Left ventricle myocardium inferior (tissue), 1 donor: Measurements from ENCODE around the gene EPHA6. TPM values are rescaled to one million over a fixed set of nuclear protein-coding genes. Genes with fewer than 3 reads are reported as not detected.

ENCODE experiments used
- DNase-seq: peaks from one replicate; pipeline ENCODE4 v3.0.0-alpha.2; 2020
- H3K27ac ChIP-seq: fragments of 200-600 bp; replicated peaks from 2 replicates; pipeline ENCODE4 v1.8.0; 2021
- H3K27me3 ChIP-seq: fragments of 200-600 bp; 2 replicates; pipeline ENCODE4 v1.8.0; 2021; ENCODE audit warnings: low read depth
- H3K36me3 ChIP-seq: fragments of 200-600 bp; 2 replicates; pipeline ENCODE4 v1.8.0; 2021
- H3K4me1 ChIP-seq: fragments of 200-600 bp; 2 replicates; pipeline ENCODE4 v1.8.0; 2021
- H3K4me3 ChIP-seq: fragments of 200-600 bp; 2 replicates; pipeline ENCODE4 v1.8.0; 2021; ENCODE audit warnings: mild to moderate bottlenecking, moderate library complexity
- H3K9me3 ChIP-seq: fragments of 200-600 bp; replicated peaks from 2 replicates; pipeline ENCODE4 v1.8.0; 2021
- CTCF ChIP-seq: fragments of 200-600 bp; IDR thresholded peaks from 2 replicates; pipeline ENCODE4 v1.8.0; 2021; ENCODE audit warnings: antibody characterized with exemption, mild to moderate bottlenecking, borderline replicate concordance
- intact Hi-C: fragments of 100-400 bp; cut with micrococcal nuclease; formaldehyde crosslinking; loops from one replicate; pipeline ENCODE4 v1.11.0; 2022
- total RNA-seq: library from RNA; stranded (reverse); fragmentation: NEBNext Ultra II Directional; extraction: Animal tissue kit (Norgen Biotek cat#: 25700); gene quantifications from one replicate; pipeline ENCODE4 v1.2.1, GENCODE V29; 2021
- donor health status: DM: no; HTN: yes; CAD: no; lungs with severe emphysema.

The EPHA6 gene
- total RNA-seq, 1 donor from 2014 or later, result 0.19 TPM

- H3K27ac ChIP-seq, result no peak overlapping the region
- DNase-seq, result no peak
- intact Hi-C loops, result no loop called here
- no peaks in the 10 kb centered on the region for H3K27me3 ChIP-seq
- no peak for TF ChIP-seq CTCF
- no peak overlapping the region for H3K4me3 ChIP-seq
- no peaks in the 10 kb centered on the region for H3K4me1 ChIP-seq
- H3K9me3 ChIP-seq, result peaks cover 9% of the 10 kb centered on the region
- no peaks in the 10 kb centered on the region for H3K36me3 ChIP-seq
Observed at GRCh38 chr3:97656638-97657037, 842.2 kb downstream of the EPHA6 start.

- DNase-seq, result no peak
- TF ChIP-seq CTCF, result peak; percentile 50
- Histone ChIP-seq H3K36me3 (no peaks in the 10 kb centered on the region), H3K4me1 (no peaks in the 10 kb centered on the region), H3K9me3 (no peaks in the 10 kb centered on the region), H3K4me3 (no peak overlapping the region), H3K27ac (no peak overlapping the region), H3K27me3 (no peaks in the 10 kb centered on the region)
- intact Hi-C loops, result no loop called here
Observed at GRCh38 chr3:97658668-97659285, 844.4 kb downstream of the EPHA6 start.

- no peaks in the 10 kb centered on the region for H3K36me3 ChIP-seq
- H3K9me3 ChIP-seq, result no peaks in the 10 kb centered on the region
- no peak for DNase-seq
- no peaks in the 10 kb centered on the region for H3K27me3 ChIP-seq
- intact Hi-C loops, result no loop called here
- no peaks in the 10 kb centered on the region for H3K4me1 ChIP-seq
- TF ChIP-seq CTCF, result no peak
- no peak overlapping the region for H3K27ac ChIP-seq
- no peak overlapping the region for H3K4me3 ChIP-seq
Observed at GRCh38 chr3:97662264-97662663, 847.9 kb downstream of the EPHA6 start.

GRCh38 chr3:97662762-97663161 is 848.4 kb downstream of the EPHA6 start:
- intact Hi-C loops, result no loop called here
- no peak for TF ChIP-seq CTCF
- Histone ChIP-seq H3K36me3 (no peaks in the 10 kb centered on the region), H3K27ac (no peak overlapping the region), H3K4me3 (no peak overlapping the region), H3K27me3 (no peaks in the 10 kb centered on the region), H3K4me1 (no peaks in the 10 kb centered on the region), H3K9me3 (no peaks in the 10 kb centered on the region)
- DNase-seq, result no peak

- intact Hi-C loops, result no loop called here
- no peaks in the 10 kb centered on the region for H3K9me3 ChIP-seq
- no peak for TF ChIP-seq CTCF
- no peak overlapping the region for H3K4me3 ChIP-seq
- H3K4me1 ChIP-seq, result no peaks in the 10 kb centered on the region
- H3K27ac ChIP-seq, result no peak overlapping the region
- no peaks in the 10 kb centered on the region for H3K27me3 ChIP-seq
- no peaks in the 10 kb centered on the region for H3K36me3 ChIP-seq
- no peak for DNase-seq
Observed at GRCh38 chr3:97665896-97666295, 851.5 kb downstream of the EPHA6 start.
